ENCODE results near the gene ZSCAN30. TPM values are rescaled to one million over a fixed set of nuclear protein-coding genes. Genes with fewer than 3 reads are reported as not detected.
A peak's percentile ranks its signal among the peaks of the same experiment; 100 is the strongest.

Gene ZSCAN30
- total and polyA plus RNA-seq, 10 donors, result 7.2 to 39.2 (median 23.9) TPM

DNA sequence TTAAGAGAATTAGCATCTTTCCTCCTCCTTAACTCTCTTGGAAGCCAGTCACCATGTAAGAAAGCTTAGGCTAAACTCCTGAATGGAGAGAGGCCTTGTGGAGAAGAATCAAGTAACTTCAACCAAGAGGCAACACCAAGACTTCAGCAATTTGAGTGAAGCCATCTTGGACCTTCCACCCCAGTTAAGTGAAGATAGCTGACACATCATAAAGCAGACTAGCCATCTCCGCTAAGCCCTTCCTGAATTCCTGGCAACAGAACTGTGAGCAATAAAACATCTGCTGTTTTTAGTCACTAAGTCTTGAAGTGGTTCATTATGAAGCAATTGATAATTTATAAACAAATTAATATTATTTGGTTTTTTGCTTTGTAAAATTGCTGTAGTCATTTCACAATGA is 50.7 kb downstream of the ZSCAN30 start:
- Histone ChIP-seq H3K9me3 (peaks cover 0 to 9% (median under 1%) of the 10 kb centered on the region in 8 donors), H3K4me1 (peaks cover 5 to 27% (median 21%) of the 10 kb centered on the region in 6 donors), H3K36me3 (peaks cover 0 to 22% (median 19%) of the 10 kb centered on the region in 6 donors), H3K4me3 (no peak overlapping the region), H3K27ac (no peak overlapping the region), H3K27me3 (replicated peaks in 1 of 7) (no peaks in the 10 kb centered on the region)
- no peak for TF ChIP-seq POLR2A (IDR thresholded peaks at IDR 0.05)
- no peak for TF ChIP-seq POLR2AphosphoS5 (IDR thresholded peaks at IDR 0.05)
- TF ChIP-seq, protein P1, sequence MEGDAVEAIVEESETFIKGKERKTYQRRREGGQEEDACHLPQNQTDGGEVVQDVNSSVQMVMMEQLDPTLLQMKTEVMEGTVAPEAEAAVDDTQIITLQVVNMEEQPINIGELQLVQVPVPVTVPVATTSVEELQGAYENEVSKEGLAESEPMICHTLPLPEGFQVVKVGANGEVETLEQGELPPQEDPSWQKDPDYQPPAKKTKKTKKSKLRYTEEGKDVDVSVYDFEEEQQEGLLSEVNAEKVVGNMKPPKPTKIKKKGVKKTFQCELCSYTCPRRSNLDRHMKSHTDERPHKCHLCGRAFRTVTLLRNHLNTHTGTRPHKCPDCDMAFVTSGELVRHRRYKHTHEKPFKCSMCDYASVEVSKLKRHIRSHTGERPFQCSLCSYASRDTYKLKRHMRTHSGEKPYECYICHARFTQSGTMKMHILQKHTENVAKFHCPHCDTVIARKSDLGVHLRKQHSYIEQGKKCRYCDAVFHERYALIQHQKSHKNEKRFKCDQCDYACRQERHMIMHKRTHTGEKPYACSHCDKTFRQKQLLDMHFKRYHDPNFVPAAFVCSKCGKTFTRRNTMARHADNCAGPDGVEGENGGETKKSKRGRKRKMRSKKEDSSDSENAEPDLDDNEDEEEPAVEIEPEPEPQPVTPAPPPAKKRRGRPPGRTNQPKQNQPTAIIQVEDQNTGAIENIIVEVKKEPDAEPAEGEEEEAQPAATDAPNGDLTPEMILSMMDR (IDR thresholded peaks at IDR 0.05 in 8 of 11, conservative IDR thresholded peaks at IDR 0.05 in 3 of 11), result no peak
- WGBS, 5 donors, result 78 to 94% (median 85%) methylated on average over 1 of the region's 1 CpG
- no peak for DNase-seq
- intact Hi-C loops (cut with DNase I; ENCODE audit: low total_unique reads), result loop anchor here (5.0 to 10.0 kb wide), 2 partner anchors 48 to 215 kb away; no protein-coding TSS in a partner anchor

DNA sequence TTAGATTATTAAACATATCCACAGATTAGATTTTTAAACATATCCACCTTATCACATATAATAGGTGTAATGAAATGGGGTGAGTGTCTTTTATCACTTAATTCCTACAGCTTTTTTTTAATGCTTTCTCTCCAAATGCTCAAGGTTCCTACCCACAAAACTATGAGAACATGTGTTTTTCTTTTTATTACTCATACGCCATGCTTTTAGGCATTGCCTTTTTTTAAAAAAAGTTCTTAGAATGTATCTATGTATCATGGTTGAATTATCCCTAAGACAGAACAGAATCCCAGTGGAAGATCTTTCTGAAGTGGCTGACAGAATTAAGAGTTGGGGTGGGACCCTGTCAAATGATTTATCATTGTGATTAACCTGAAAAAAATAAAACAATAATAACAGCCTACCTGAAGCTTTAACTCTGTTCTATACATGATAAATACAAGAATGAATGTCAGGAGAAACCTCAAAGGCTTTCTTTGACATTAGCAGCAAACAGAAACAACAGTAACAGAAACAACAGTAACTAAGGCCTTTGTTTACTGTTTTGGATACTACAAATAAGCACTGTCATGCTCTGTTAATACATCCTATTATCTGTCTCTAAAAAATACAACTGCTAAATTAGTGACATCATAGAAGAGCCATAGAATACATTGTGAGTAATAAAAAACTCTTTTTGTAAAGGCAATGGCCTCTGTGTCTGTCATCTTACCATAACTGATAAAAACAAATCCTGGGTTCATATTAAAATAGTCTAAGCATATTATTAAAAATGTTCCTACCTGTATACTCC is 53.3 kb downstream of the ZSCAN30 start:
- 88 to 98% (median 93%) methylated on average over 1 of the region's 1 CpG for WGBS, 5 donors
- H3K4me1 ChIP-seq, result peaks cover 0 to 11% (median 9%) of the 10 kb centered on the region in 6 donors
- H3K27me3 ChIP-seq (replicated peaks in 1 of 7), result no peaks in the 10 kb centered on the region
- no peaks in the 10 kb centered on the region for H3K36me3 ChIP-seq
- no peak overlapping the region for H3K4me3 ChIP-seq
- intact Hi-C loops (cut with DNase I; ENCODE audit: low total_unique reads), result loop anchor here (5.0 to 10.0 kb wide), 2 partner anchors 51 to 212 kb away; no protein-coding TSS in a partner anchor
- no peaks in the 10 kb centered on the region for H3K9me3 ChIP-seq
- TF ChIP-seq POLR2A (IDR thresholded peaks at IDR 0.05) (no peak), POLR2AphosphoS5 (IDR thresholded peaks at IDR 0.05) (no peak)
- TF ChIP-seq, protein P1 (IDR thresholded peaks at IDR 0.05 in 8 of 11, conservative IDR thresholded peaks at IDR 0.05 in 3 of 11), result no peak
- no peak overlapping the region for H3K27ac ChIP-seq
- DNase-seq, result no peak

DNA sequence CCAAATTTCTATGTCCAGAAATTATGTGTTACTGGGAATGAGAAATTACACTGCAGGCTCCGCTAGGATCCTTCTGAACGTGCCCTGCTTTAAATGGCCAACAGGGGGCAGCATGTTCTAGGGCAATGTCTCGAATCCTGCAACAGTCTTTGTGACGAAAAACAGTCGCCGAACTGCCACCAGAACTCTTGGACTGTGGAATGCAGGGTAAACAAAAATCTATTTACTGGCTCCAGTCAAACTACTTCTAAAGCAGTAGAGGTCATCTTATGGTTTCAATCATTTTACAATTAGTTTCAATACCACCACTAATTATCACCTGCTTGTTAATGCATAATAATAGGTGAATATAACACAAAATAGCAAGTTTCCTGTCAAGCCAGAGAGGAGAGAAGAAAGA is 59.0 kb downstream of the ZSCAN30 start:
- 0 to 3% (median 2%) methylated on average over 6 of the region's 6 CpGs for WGBS, 5 donors
- DNase-seq, result peak; percentile 88
- H3K4me3 ChIP-seq, result peak overlapping the region in 1 of 8 donors; percentile 49

More for the DNA sequence above, 59.0 kb downstream of the ZSCAN30 start:
- no peaks in the 10 kb centered on the region for H3K36me3 ChIP-seq
- H3K27ac ChIP-seq, result no peak overlapping the region
- intact Hi-C loops (cut with DNase I; ENCODE audit: low total_unique reads), result loop anchor here (5.0 to 10.0 kb wide), 2 partner anchors 121 to 206 kb away; no protein-coding TSS in a partner anchor
- TF ChIP-seq, protein P1 (IDR thresholded peaks at IDR 0.05 in 8 of 11, conservative IDR thresholded peaks at IDR 0.05 in 3 of 11), result peak; percentile 72 to 96 (median 91)
- no peak for TF ChIP-seq POLR2A (IDR thresholded peaks at IDR 0.05)
- peak in 1 of 3 donors; percentile 41 for TF ChIP-seq POLR2AphosphoS5 (IDR thresholded peaks at IDR 0.05)
- H3K9me3 ChIP-seq, result no peaks in the 10 kb centered on the region
- H3K27me3 ChIP-seq (replicated peaks in 1 of 7), result no peaks in the 10 kb centered on the region
- H3K4me1 ChIP-seq, result peaks cover 0 to 8% (median 6%) of the 10 kb centered on the region in 6 donors

Data from spleen (tissue), 11 donors.